Right ventricle myocardium inferior (tissue), 1 donor: ENCODE measurements around the gene RFT1. TPM values are rescaled to one million over a fixed set of nuclear protein-coding genes. Genes with fewer than 3 reads are reported as not detected.
"Not testable (repeated sequence)": the region's sequence is repeated elsewhere in the genome, so short reads cannot be mapped to it uniquely, and the experiment has no call there.

Source experiments
- ATAC-seq: fragments of 200-7000 bp; cut with Tn5 transposase; one replicate; pipeline ENCODE4 v1.9.1; 2020; ENCODE audit warnings: mild to moderate bottlenecking, moderate library complexity
- DNase-seq: peaks from one replicate; pipeline ENCODE4 v3.0.0; 2021; ENCODE audit errors: missing footprints
- intact Hi-C: fragments of 100-400 bp; cut with DNase I; formaldehyde crosslinking; loops from one replicate; pipeline ENCODE4 v1.11.0; 2022
- total RNA-seq: library from RNA; stranded (reverse); fragmentation: NEBNext Ultra II Directional; extraction: Animal tissue kit (Norgen Biotek cat#: 25700); gene quantifications from one replicate; pipeline ENCODE4 v1.2.1, GENCODE V29; 2021
- donor health status: DM: no; HTN: yes; CAD: no; lungs with severe emphysema.

Gene RFT1
- total RNA-seq, 1 donor from 2014 or later, result 11.0 TPM

GRCh38 chr3:53151870-53152660, 21.8 kb upstream of the RFT1 start:
- DNase-seq, result no peak
- intact Hi-C loops, result no loop called here
- no peak for ATAC-seq

- DNase-seq (no peak), ATAC-seq (no peak)
- intact Hi-C loops, result no loop called here
Measured at GRCh38 chr3:53151465-53151864, 21.2 kb upstream of the RFT1 start.

- DNase-seq, intact Hi-C loops, ATAC-seq: not testable (repeated sequence)
Measured at GRCh38 chr3:53151086-53151438, 20.8 kb upstream of the RFT1 start.

GRCh38 chr3:53150247-53151085, 20.2 kb upstream of the RFT1 start:
- no peak for DNase-seq
- intact Hi-C loops, result no loop called here
- ATAC-seq, result no peak

- no peak for ATAC-seq
- intact Hi-C loops, result no loop called here
- DNase-seq, result no peak
Measured at GRCh38 chr3:53149699-53150098, 19.5 kb upstream of the RFT1 start.

GRCh38 chr3:53149006-53149690, 18.9 kb upstream of the RFT1 start:
- intact Hi-C loops, result no loop called here
- DNase-seq, result no peak
- no peak for ATAC-seq

- intact Hi-C loops, result no loop called here
- ATAC-seq (no peak), DNase-seq (no peak)
Measured at GRCh38 chr3:53147903-53148400, 17.7 kb upstream of the RFT1 start.

- intact Hi-C loops, result no loop called here
- no peak for ATAC-seq
- no peak for DNase-seq
Measured at GRCh38 chr3:53147151-53147902, 17.1 kb upstream of the RFT1 start.

GRCh38 chr3:53146319-53146891, 16.2 kb upstream of the RFT1 start:
- DNase-seq, result no peak
- intact Hi-C loops, result no loop called here
- ATAC-seq, result no peak

GRCh38 chr3:53145713-53146080, 15.5 kb upstream of the RFT1 start:
- ATAC-seq, result no peak
- no peak for DNase-seq
- intact Hi-C loops, result no loop called here

GRCh38 chr3:53144862-53145712, 14.9 kb upstream of the RFT1 start:
- intact Hi-C loops, result no loop called here
- no peak for ATAC-seq
- no peak for DNase-seq

- DNase-seq (no peak), ATAC-seq (no peak)
- intact Hi-C loops, result no loop called here
Measured at GRCh38 chr3:53144446-53144845, 14.2 kb upstream of the RFT1 start.

- intact Hi-C loops, result no loop called here
- no peak for DNase-seq
- peak; percentile 44 for ATAC-seq
Measured at GRCh38 chr3:53142986-53143385, 12.8 kb upstream of the RFT1 start.

GRCh38 chr3:53140847-53141845, 10.9 kb upstream of the RFT1 start:
- peak; percentile 15 for ATAC-seq
- no peak for DNase-seq
- intact Hi-C loops, result no loop called here

- intact Hi-C loops, result no loop called here
- DNase-seq (no peak), ATAC-seq (peak; percentile 6)
Measured at GRCh38 chr3:53139906-53140846, 9.9 kb upstream of the RFT1 start.
